ENCODE results near the gene ALPP.
"Not testable (repeated sequence)": the region's sequence is repeated elsewhere in the genome, so short reads cannot be mapped to it uniquely, and the experiment has no call there.

Gene ALPP

GRCh38 chr2:232341061-232341738, 37.4 kb upstream of the ALPP start:
- DNase-seq = no peak

DNA sequence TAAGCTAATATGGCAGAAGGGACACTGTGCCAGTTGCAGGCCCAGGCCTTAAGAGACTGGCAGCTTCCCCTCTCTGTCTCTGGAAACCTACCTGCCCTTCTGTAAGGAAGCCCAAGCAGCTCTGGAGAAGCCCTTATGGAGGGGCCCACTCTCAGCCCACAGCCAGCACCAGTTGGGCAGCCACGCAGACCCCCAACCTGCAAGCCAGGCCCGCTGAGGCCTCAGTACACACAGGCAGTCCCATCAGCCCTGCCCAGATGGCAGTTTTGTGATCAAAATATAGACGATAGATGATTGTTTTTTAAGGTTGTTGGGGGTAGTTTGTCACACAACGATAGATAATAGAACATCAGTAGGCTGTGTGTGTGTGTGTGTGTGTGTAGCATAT, 36.8 kb upstream of the ALPP start:
- no peak for DNase-seq

GRCh38 chr2:232342635-232343565, 35.7 kb upstream of the ALPP start:
- DNase-seq = no peak

DNA sequence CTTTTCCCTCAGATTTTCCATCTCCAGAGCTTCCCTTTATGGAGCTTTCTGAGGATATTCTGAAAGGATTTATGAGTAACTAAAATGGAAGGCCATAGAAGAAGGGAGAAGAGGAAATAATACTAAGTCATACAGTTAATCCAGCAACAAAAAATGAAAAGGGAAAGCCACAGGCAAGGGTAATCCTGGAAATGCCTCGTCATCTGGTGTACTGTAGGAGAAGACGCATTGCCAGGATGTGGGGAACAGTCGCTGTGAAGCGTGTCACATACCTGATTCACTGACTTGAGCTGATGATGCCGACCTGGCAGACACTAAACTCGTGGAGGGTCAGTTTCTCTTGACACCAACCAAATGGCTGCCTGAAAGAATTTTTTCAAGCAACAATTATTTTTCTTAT, 34.7 kb upstream of the ALPP start:
- no peak for DNase-seq

- DNase-seq = no peak
Observed at GRCh38 chr2:232345251-232345650, 33.3 kb upstream of the ALPP start.

GRCh38 chr2:232347369-232347768, 31.2 kb upstream of the ALPP start:
- no peak for DNase-seq

DNA sequence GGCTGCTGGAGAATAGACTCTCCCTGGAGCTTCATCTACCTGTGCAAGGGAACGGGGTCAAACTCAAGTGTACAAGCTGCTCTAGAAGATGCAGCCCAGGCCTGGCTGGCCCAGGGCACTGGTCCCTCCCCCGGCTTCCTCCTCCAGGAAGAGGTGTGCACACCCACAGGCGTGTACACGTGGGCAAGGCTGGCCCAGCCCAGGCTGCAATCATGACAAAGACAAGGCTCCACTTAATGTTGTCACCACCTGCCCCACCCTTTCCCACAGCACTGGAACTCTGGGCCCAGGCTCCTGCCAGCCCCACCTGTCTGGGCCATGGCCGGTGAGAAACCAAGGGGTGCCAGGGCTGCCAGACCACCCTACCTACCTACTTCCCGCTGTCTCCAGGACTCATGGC, 29.6 kb upstream of the ALPP start:
- DNase-seq = no peak

DNA sequence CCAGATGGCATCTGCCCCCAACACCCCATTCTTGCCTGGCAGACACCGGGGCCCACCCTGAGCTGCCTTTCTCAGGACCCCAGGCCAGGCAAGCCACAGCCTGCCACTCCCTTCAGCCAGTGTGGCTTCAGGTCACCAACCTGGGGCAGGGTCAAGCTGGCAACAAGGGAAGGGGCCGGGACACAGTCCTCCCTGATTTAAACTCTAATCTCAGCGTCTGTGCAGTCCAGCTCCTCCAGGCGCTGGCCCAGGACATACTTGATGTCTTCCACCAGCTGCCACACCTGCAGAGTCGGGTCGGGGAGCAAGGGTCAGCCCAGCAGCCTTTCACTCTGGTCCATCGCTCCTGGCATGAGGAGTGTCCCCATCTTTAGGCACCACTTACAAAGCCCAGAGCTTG, 29.0 kb upstream of the ALPP start:
- DNase-seq = no peak

DNA sequence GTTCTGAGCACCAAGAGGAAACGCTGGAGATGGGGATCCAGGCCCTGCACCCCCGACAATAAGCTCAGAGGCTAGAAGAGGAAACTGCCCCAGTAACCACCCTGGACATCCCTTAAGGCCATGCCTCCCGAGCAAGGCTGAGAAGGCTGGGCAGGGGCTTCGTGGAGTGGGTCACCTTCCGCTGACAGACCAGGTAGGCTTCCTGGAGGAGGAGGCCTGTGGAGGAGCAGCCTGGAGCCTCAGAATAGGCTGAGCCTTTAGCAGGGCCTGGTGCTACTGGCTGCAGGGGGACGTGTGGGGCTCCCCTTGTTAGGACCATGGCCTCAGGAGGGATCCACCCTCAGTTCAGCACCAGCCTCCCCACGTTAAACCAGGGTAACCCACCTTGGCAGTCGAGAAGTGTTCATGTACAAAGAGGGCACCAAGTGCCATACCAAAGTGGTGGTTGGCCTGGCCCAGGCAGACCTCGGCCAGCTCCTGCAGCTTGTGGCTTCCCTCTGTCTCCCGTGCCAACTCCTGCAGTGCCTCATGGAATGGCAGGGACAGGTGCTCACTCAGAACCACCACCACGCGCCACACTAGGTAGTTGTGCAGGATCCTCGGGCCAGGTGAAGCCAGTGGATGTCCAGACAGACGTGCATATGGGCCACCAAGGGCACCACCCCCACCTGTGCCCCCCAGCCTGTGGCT, 28.5 kb upstream of the ALPP start:
- DNase-seq = no peak

DNA sequence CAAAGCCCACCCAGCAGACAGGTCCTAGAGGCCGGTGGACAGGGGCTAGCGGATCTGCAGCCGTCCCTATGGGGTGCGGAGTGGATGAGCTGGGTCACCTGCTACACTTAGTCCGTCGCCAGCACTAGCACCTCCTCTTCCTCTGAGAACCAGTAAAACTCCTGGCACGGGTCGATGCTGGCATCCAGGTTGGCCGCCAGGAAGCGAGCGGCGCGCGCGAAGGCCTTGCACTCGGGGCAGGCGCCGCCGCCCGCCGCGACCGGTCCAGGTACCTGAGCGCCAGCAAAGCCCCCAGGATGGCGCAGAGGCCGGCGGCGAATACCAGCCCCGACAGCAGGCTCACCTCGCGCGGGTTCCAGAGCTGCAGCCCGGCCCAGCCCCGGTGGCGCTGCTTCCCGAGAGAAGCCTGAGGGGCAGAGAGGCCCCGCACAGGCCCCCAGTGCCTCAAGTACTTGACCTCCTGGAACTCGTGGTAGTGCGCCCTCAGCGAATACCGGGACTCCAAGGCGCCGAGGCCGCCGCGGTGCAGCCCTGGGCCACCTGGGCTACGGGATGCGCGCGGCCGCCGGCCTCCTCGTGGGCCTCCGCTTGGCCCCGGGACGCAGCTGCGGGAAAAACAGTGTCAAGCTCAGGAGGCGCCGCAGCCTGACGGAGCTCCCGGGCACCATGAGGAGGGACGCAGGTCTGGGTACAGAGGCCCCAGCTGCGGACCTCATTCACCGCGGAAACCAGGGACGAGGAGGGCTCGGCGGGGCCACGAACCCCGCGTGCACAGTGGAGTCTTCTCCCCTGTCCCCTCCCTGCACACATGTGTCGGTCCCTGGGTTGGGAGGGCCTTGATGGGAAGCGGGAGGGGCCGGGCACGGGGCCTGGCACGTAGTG, 27.5 kb upstream of the ALPP start:
- DNase-seq = peak in 2 of 3 experiments; percentile 59 to 63

GRCh38 chr2:232351686-232352510, 26.7 kb upstream of the ALPP start:
- no peak for DNase-seq

DNA sequence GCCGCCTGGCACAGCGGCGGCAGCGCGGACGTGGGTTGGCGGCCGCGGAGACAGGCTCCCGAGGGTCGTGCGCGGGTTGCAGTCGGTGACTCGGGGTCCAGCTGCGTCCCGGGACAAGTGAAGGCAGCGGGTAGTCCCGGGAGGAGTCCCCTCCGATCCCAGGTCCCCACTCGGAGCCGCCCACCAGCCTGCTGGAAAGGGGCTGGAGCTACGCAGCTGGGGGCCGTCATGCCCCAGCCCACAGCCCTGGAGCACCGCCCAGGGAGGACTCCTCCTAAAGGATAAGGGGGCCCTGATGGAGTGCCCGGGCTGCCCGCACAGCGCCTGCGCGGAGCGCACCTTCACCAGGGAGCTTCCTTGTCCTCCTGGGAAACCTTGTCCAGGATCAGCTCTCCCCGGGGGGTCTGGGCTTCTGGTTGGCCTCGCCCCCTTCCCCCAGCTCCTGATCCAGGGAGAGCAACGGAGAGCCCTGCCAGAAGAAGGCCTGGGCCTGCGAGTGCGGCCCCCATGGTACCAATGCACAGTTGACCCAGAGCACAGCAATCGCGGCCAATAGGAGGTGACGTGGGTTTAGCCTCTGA, 25.9 kb upstream of the ALPP start:
- DNase-seq = no peak

DNA sequence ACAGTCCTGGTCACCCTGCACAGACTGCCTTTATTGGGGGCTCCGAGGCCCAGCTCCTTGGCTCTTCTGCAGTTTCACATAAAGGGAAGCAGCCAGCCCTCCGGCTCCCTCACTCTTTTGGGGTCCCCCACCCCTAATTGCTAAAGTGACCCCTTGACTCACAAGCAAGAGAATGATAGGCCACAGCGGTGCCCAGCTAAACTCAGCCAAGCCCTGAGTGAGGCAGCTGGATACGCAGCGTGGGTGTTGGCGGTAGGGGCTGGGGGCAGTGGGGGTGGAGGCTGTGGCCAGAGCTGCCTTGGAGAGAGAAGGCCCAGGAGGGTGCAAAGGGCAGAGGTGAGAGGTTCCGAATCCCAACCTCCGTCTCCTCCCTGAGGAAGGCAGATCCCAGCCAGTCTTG, 25.5 kb upstream of the ALPP start:
- no peak for DNase-seq

DNA sequence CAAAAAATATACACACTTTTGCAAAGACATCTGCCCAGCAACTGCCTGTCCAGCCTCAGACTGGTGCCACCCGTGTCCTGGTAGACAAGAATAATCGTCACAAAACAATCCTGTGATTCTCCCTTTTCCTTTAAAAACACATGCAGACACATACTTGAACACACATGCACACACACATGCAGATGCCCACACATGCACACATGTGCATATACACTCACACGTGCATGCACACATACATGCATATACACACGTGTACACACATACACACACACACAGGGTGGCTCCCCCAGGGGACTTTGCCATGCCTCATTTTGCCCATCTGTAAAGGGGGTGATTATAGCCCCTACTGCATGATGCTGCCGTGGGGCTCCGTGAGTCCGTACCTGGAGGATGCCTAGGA, 24.9 kb upstream of the ALPP start:
- DNase-seq = no peak

GRCh38 chr2:232354069-232354468, 24.5 kb upstream of the ALPP start:
- DNase-seq = no peak

DNA sequence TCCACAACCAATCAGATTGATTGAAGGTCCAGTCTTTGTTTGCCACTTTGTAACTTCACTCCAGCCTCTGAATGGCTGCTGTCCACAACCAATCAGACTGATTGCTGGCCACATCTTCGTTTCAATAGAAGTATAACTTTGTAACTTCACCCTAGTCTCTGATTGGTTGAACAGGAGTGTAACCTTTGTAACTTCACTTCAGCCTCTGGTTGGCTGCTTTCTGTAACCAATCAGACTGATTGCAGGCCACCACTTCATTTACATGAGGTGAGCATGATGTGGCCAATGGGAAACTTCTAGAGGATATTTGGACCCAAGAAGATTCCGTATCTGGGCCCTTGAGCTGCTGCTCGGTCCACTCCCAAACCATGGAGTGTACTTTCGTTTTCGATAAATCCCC, 16.9 kb upstream of the ALPP start:
- DNase-seq = no peak

DNA sequence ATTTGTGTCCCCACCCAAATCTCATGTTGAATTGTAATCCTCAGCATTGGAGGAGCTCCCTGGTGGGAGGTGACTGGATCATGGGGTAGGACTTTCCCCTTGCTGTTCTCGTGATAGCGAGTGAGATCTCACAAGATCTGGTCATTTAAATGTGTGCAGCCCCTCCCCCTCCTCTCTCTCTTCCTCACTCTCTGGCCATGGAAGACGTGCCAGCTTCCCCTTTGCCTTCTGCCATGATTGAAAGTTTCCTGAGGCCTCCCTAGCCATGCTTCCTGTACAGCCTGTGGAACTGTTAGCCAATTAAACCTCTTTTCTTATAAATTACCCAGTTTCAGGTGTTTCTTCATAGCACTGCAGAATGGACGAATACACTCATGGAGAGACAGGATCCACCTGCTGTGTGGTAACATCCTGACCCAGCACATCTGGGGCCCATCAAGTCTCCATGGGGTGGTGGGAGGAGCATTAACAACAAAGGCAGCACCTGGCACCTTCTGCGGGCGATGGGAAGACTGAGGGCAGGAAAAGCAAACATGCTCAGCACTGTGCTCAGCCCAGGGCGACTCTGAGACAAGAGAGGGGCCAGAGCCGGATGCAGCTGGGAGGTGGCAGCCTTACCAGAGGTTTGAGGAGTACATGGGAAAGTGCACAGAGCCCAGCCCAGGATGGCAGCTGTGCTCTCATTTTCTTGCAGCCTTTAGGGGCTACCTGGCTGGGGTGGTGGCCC, 16.2 kb upstream of the ALPP start:
- DNase-seq = peak in 1 of 3 experiments; percentile 42

DNA sequence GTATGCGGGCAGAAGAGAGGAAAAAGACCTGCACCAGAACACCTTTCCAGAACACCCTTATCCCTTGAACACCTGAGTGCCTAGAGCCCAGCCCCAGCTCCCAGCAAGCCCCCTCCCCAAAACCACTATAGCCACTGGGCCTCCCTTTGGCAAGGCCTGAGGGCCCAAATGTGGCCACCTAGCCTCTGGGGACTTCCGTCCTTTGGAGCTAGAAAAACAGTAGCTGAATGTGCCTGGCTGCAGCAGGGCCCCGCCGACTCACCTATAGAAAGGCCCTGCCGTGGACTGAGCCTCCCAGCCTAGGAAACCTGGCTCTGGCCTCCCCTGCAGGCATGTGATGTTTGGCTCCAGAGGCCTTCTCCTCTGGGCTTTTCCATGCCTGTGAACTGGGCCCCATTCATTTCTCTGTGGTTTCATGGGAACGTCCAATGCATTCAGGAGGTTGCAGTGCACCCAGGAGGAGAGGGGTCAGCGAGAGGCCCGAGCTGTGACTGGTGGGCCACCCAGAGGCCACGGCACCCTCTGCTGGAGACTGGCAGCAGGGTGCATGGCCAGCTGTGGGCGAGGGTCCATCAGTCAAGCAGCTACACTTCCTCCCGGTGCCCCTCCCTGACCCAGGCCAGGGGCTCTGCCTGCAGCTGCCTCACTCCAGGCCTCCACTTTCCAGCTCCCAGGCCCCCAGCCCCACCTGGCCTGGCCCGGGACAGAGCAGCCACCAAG, 15.3 kb upstream of the ALPP start:
- not testable (repeated sequence) for DNase-seq

- DNase-seq = no peak
Observed at GRCh38 chr2:232363784-232364615, 14.6 kb upstream of the ALPP start.

All from NCI-H1417 (cell line).